Measurements from ENCODE around the gene CABLES1. TPM values are rescaled to one million over a fixed set of nuclear protein-coding genes. Genes with fewer than 3 reads are reported as not detected.

CABLES1 gene
- total and polyA plus RNA-seq, 2 of the 4 experiments (the other 2 are of a cell fraction) = 4.7 to 5.7 TPM

DNA sequence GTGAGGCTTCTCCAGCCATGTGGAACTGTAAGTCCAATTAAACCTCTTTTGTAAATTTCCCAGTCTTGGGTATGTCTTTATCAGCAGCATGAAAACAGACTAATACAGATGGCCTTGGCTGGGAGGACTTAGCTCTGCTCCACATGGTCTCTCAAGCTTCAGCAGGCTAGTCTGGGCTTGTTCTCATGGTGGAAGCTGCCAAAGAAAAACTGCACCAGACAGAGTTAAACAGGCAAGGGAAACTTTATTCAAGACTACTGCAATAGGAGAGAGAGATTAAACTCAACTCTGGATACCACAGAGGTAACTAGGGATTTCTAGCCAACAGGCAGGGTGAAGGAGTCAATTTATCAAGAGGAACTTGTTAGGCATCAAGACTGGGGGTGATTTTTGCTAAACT lies 142.1 kb downstream of the CABLES1 start:
- ChIA-PET CTCF (no interaction called here), POLR2A (ENCODE audit: unreplicated experiment) (no interaction called here)
- dilution Hi-C loops (cut with HindIII; ENCODE audit: low sequenced_read_pairs, unreplicated experiment) = no loop called here
- Histone ChIP-seq H4K5ac (ENCODE audit: low read depth, low read length) (no peak overlapping the region), H3K4me2 (ENCODE audit: low read depth, low read length) (no peak overlapping the region), H2AK9ac (replicated peaks; ENCODE audit: low read depth, low read length, poor library complexity) (no peak overlapping the region), H3K14ac (replicated peaks; ENCODE audit: low read depth, low read length) (no peak overlapping the region), H3K4me3 (ENCODE audit: insufficient read depth, low read depth, low read length) (no peak overlapping the region), H4K91ac (ENCODE audit: insufficient read depth, low read depth, low read length) (no peak overlapping the region), H3K79me1 (ENCODE audit: low read depth in 1 of 2, low read length in 2 of 2) (no peaks in the 10 kb centered on the region), H3K27me3 (ENCODE audit: control insufficient read depth, insufficient read depth, low read length) (no peaks in the 10 kb centered on the region), H4K20me1 (ENCODE audit: insufficient read depth, low read length) (no peaks in the 10 kb centered on the region), H3K56ac (ENCODE audit: extremely low read depth, insufficient read depth, low read length) (no peak overlapping the region), H3K27ac (ENCODE audit: insufficient read depth, low read length) (no peak overlapping the region), H2BK15ac (ENCODE audit: low read depth, low read length) (no peak overlapping the region), H2BK20ac (ENCODE audit: low read depth, low read length) (no peak overlapping the region), H2AFZ (replicated peaks; ENCODE audit: low read length, poor library complexity) (no peak overlapping the region), H2BK120ac (ENCODE audit: low read depth, low read length) (no peak overlapping the region), H3K23ac (ENCODE audit: low read depth, low read length) (no peak overlapping the region), H4K8ac (ENCODE audit: low read depth in 2 of 2, low read length in 2 of 2) (no peak overlapping the region), H3K4ac (ENCODE audit: low read depth, low read length) (no peak overlapping the region), H3K36me3 (ENCODE audit: control insufficient read depth, insufficient read depth, low read length) (no peaks in the 10 kb centered on the region), H3K9me1 (ENCODE audit: insufficient read depth, low read length) (peaks cover 3% of the 10 kb centered on the region; the same call in 1 of the 2 replicates), H3K9me3 (ENCODE audit: control insufficient read depth, insufficient read depth, low read length) (peaks cover 8% of the 10 kb centered on the region), H3K9ac (ENCODE audit: low read depth, low read length) (no peak overlapping the region), H3K18ac (ENCODE audit: low read depth, low read length) (no peak overlapping the region), H2BK5ac (ENCODE audit: low read depth, low read length, poor library complexity, severe bottlenecking) (no peak overlapping the region), H2AK5ac (ENCODE audit: low read depth, low read length) (no peak overlapping the region), H3K4me1 (ENCODE audit: control insufficient read depth, insufficient read depth, low read length) (peaks cover 4% of the 10 kb centered on the region; the same call in 1 of the 2 replicates)
- BruUV-seq (replicated peaks) = no TSS peak
- no peak for ATAC-seq (ENCODE audit: low read depth)
- intact Hi-C loops (cut with micrococcal nuclease) = no loop called here
- in situ Hi-C loops (cut with MboI; ENCODE audit: low sequenced_read_pairs) = no loop called here
- TF ChIP-seq RFX5 (IDR thresholded peaks at IDR 0.05; ENCODE audit: low read depth, low read length) = no peak
- TF ChIP-seq POLR2A (IDR thresholded peaks at IDR 0.05; ENCODE audit: low read depth, low read length) = no peak
- no peak for TF ChIP-seq RAD21 (IDR thresholded peaks at IDR 0.05; ENCODE audit: low read length)
- TF ChIP-seq RCOR1 (IDR thresholded peaks at IDR 0.05; ENCODE audit: insufficient replicate concordance, low read length) = no peak
- TF ChIP-seq MXI1 (IDR thresholded peaks at IDR 0.05; ENCODE audit: borderline replicate concordance, low read depth, low read length) = no peak
- no peak for TF ChIP-seq CEBPB (IDR thresholded peaks at IDR 0.05; ENCODE audit: low read depth, low read length)
- no peak for TF ChIP-seq SMC3 (IDR thresholded peaks at IDR 0.05; ENCODE audit: low read depth, low read length)
- TF ChIP-seq, protein P1, sequence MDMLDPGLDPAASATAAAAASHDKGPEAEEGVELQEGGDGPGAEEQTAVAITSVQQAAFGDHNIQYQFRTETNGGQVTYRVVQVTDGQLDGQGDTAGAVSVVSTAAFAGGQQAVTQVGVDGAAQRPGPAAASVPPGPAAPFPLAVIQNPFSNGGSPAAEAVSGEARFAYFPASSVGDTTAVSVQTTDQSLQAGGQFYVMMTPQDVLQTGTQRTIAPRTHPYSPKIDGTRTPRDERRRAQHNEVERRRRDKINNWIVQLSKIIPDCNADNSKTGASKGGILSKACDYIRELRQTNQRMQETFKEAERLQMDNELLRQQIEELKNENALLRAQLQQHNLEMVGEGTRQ (IDR thresholded peaks at IDR 0.05; ENCODE audit: low read depth, low read length) = no peak
- TF ChIP-seq CHD1 (IDR thresholded peaks at IDR 0.05; ENCODE audit: low read depth, low read length) = no peak
- no peak for TF ChIP-seq MAFK (IDR thresholded peaks at IDR 0.05; ENCODE audit: low read depth, low read length)
- TF ChIP-seq, protein P2, sequence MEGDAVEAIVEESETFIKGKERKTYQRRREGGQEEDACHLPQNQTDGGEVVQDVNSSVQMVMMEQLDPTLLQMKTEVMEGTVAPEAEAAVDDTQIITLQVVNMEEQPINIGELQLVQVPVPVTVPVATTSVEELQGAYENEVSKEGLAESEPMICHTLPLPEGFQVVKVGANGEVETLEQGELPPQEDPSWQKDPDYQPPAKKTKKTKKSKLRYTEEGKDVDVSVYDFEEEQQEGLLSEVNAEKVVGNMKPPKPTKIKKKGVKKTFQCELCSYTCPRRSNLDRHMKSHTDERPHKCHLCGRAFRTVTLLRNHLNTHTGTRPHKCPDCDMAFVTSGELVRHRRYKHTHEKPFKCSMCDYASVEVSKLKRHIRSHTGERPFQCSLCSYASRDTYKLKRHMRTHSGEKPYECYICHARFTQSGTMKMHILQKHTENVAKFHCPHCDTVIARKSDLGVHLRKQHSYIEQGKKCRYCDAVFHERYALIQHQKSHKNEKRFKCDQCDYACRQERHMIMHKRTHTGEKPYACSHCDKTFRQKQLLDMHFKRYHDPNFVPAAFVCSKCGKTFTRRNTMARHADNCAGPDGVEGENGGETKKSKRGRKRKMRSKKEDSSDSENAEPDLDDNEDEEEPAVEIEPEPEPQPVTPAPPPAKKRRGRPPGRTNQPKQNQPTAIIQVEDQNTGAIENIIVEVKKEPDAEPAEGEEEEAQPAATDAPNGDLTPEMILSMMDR (conservative IDR thresholded peaks at IDR 0.05; ENCODE audit: low read depth, low read length) = no peak
- no peak for TF ChIP-seq NFE2L2 (IDR thresholded peaks at IDR 0.05; ENCODE audit: low read depth, low read length)
- no peak for TF ChIP-seq BHLHE40 (IDR thresholded peaks at IDR 0.05; ENCODE audit: low read depth, low read length)
- no peak for TF ChIP-seq MAZ (IDR thresholded peaks at IDR 0.05; ENCODE audit: borderline replicate concordance, low read depth, low read length)
- TF ChIP-seq FOS (IDR thresholded peaks at IDR 0.05; ENCODE audit: low read depth, low read length) = no peak
- TF ChIP-seq, protein P3, sequence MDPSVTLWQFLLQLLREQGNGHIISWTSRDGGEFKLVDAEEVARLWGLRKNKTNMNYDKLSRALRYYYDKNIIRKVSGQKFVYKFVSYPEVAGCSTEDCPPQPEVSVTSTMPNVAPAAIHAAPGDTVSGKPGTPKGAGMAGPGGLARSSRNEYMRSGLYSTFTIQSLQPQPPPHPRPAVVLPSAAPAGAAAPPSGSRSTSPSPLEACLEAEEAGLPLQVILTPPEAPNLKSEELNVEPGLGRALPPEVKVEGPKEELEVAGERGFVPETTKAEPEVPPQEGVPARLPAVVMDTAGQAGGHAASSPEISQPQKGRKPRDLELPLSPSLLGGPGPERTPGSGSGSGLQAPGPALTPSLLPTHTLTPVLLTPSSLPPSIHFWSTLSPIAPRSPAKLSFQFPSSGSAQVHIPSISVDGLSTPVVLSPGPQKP (IDR thresholded peaks at IDR 0.05; ENCODE audit: borderline replicate concordance, low read depth, low read length) = no peak
- DNase-seq = no peak
